Measurements from ENCODE around the gene BLVRB.

The BLVRB gene

GRCh38 chr19:40398417-40399131 lies 67.0 kb downstream of the BLVRB start:
- DNase-seq = peak; percentile 70

All from activated CD4-positive, alpha-beta T cell treated with anti-CD3 and anti-CD28 coated beads, Interleukin-10, Interleukin-2, amounts not matched to agents 100 ng/mL and 50 ng/mL, durations not matched to agents 16 hours and 8 hours (primary cell).